HCT116 (cell line): Measurements from ENCODE around the gene KRTAP20-2.

Source experiments
- CBX3 ChIP-seq: IDR thresholded peaks from 2 replicates; pipeline ENCODE4 v1.6.1; 2012; ENCODE audit warnings: low read depth
- EGR1 ChIP-seq: IDR thresholded peaks from 2 replicates; pipeline ENCODE4 v1.6.1; 2012; ENCODE audit warnings: low read depth
- EZH2 ChIP-seq: fragments of 200-600 bp; sonication (generic); IDR thresholded peaks from 2 replicates; pipeline ENCODE4 v1.6.1; 2017; ENCODE audit warnings: antibody characterized with exemption, mixed run types
- EZH2phosphoT487 ChIP-seq: fragments of 200-600 bp; IDR thresholded peaks from 2 replicates; pipeline ENCODE4 v1.6.1; 2018; ENCODE audit warnings: antibody characterized with exemption, borderline replicate concordance
- JUND ChIP-seq: IDR thresholded peaks from 2 replicates; pipeline ENCODE4 v1.6.1; 2012
- POLR2A ChIP-seq: IDR thresholded peaks from 2 replicates; pipeline ENCODE4 v1.7.0; 2011; ENCODE audit warnings: borderline replicate concordance; ENCODE audit not compliant: insufficient read depth, insufficient read length; ENCODE audit errors: extremely low read depth
- POLR2AphosphoS5 ChIP-seq: IDR thresholded peaks from 2 replicates; pipeline ENCODE4 v1.6.1; 2011; ENCODE audit warnings: mild to moderate bottlenecking, low read depth, low read length, moderate library complexity
- TCF7L2 ChIP-seq: IDR thresholded peaks from 2 replicates; pipeline ENCODE4 v1.7.0; 2011; ENCODE audit warnings: borderline replicate concordance, inconsistent platforms; ENCODE audit not compliant: insufficient read depth, insufficient read length; ENCODE audit errors: extremely low read depth
- ZNF274 ChIP-seq: fragments of 200-500 bp; sonication (Bioruptor generic); IDR thresholded peaks from 2 replicates; pipeline ENCODE4 v1.6.1; 2014; ENCODE audit warnings: mild to moderate bottlenecking, low read depth, low read length, inconsistent platforms
- TF ChIP-seq, protein P1 (sequence below), 3 experiments: fragments of 200-600 bp in 1 of 3; sonication (generic) in 1 of 3; IDR thresholded peaks in 2 of 3; conservative IDR thresholded peaks in 1 of 3; 2 replicates each; pipeline ENCODE4 v1.5.1; 2012 to 2017; ENCODE audit warnings: low read depth in 2 of 3, low read length in 2 of 3, antibody characterized with exemption in 1 of 3, borderline replicate concordance in 1 of 3, control low read depth in 1 of 3, mild to moderate bottlenecking in 1 of 3, mixed read lengths in 1 of 3, mixed run types in 1 of 3, moderate library complexity in 1 of 3; ENCODE audit not compliant: insufficient read depth in 1 of 3
- TF ChIP-seq, protein P2 (sequence below): IDR thresholded peaks from 2 replicates; pipeline ENCODE4 v1.6.1; 2012
- TF ChIP-seq, protein P3 (sequence below): IDR thresholded peaks from 2 replicates; pipeline ENCODE4 v1.6.1; 2012; ENCODE audit warnings: low read depth

DNA sequence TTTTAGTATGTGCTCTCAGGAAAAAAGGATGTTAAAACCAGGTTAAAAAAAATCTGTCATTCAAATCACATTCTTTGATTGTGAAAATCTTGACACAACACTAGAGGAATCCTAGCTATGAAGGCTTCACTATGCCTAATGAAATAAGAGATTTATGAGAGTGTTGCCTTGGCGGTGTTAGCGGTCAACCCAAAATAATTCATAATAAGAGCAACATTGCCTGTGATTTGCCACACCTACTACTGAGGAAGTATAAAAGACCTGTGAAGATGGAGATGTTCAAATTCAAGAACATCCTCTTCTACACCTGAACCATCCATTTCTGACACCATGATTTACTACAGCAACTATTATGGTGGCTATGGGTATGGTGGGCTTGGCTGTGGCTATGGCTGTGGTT is 18.9 kb upstream of the KRTAP20-2 start, which contains the start of gene KRTAP20-1:
- TF ChIP-seq, protein P1, sequence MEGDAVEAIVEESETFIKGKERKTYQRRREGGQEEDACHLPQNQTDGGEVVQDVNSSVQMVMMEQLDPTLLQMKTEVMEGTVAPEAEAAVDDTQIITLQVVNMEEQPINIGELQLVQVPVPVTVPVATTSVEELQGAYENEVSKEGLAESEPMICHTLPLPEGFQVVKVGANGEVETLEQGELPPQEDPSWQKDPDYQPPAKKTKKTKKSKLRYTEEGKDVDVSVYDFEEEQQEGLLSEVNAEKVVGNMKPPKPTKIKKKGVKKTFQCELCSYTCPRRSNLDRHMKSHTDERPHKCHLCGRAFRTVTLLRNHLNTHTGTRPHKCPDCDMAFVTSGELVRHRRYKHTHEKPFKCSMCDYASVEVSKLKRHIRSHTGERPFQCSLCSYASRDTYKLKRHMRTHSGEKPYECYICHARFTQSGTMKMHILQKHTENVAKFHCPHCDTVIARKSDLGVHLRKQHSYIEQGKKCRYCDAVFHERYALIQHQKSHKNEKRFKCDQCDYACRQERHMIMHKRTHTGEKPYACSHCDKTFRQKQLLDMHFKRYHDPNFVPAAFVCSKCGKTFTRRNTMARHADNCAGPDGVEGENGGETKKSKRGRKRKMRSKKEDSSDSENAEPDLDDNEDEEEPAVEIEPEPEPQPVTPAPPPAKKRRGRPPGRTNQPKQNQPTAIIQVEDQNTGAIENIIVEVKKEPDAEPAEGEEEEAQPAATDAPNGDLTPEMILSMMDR (IDR thresholded peaks at IDR 0.05 in 2 of 3, conservative IDR thresholded peaks at IDR 0.05 in 1 of 3; ENCODE audit: borderline replicate concordance in 1 of 3, insufficient read depth in 1 of 3, low read depth in 2 of 3, low read length in 2 of 3) = no peak
- TF ChIP-seq EZH2 (no peak), CBX3 (no peak), JUND (no peak), POLR2A (no peak), TCF7L2 (no peak), POLR2AphosphoS5 (no peak), EGR1 (no peak), EZH2phosphoT487 (no peak), ZNF274 (no peak)
- TF ChIP-seq, protein P2, sequence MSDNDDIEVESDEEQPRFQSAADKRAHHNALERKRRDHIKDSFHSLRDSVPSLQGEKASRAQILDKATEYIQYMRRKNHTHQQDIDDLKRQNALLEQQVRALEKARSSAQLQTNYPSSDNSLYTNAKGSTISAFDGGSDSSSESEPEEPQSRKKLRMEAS = no peak
- TF ChIP-seq, protein P3, sequence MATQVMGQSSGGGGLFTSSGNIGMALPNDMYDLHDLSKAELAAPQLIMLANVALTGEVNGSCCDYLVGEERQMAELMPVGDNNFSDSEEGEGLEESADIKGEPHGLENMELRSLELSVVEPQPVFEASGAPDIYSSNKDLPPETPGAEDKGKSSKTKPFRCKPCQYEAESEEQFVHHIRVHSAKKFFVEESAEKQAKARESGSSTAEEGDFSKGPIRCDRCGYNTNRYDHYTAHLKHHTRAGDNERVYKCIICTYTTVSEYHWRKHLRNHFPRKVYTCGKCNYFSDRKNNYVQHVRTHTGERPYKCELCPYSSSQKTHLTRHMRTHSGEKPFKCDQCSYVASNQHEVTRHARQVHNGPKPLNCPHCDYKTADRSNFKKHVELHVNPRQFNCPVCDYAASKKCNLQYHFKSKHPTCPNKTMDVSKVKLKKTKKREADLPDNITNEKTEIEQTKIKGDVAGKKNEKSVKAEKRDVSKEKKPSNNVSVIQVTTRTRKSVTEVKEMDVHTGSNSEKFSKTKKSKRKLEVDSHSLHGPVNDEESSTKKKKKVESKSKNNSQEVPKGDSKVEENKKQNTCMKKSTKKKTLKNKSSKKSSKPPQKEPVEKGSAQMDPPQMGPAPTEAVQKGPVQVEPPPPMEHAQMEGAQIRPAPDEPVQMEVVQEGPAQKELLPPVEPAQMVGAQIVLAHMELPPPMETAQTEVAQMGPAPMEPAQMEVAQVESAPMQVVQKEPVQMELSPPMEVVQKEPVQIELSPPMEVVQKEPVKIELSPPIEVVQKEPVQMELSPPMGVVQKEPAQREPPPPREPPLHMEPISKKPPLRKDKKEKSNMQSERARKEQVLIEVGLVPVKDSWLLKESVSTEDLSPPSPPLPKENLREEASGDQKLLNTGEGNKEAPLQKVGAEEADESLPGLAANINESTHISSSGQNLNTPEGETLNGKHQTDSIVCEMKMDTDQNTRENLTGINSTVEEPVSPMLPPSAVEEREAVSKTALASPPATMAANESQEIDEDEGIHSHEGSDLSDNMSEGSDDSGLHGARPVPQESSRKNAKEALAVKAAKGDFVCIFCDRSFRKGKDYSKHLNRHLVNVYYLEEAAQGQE = no peak
